ENCODE measurements around the gene CRACR2B. TPM values are rescaled to one million over a fixed set of nuclear protein-coding genes. Genes with fewer than 3 reads are reported as not detected.

CRACR2B gene
- total RNA-seq, 1 donor from 2014 or later: 2.6 TPM

DNA sequence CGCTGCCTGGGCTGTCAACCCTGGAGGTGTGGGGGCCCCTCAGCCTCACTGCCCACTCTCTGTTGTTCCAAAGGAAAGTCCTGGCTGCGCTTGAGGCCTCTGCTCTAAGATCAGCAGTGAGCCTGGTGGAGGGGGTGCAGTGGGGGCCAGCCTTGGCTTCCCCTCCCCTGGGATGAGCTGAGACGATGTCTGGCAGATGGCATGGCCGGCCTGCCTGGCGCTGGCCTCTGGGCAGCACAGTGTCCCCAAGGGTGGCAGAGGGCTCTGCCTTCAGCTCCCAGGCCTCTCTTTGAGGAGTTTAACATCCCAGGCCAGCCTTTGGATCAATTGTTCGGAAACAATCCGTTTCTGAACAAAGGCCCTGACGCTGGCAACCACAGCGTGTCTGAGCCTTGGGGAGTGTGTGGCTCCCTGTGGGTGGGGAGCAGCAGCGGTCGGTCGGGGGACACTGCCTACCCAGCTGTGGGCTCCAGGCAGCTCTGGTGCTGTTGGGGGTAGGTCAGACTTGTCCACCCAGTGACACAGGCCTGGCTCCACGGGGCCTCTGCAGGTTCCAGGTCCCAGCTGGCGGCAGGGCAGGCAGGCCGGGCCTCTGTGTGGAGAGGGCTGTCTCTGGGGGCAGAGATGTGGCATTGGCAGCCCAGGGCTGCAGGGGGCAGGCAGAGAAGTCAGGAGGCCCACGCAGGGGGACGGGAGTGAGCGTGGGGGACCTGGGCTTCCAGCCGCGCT lies 27.0 kb downstream of the CRACR2B start:
- H3K79me2 ChIP-seq (ENCODE audit: insufficient read depth, low read length): peaks cover 6% of the 10 kb centered on the region
- no peak overlapping the region for H3K27ac ChIP-seq (ENCODE audit: low read depth, low read length)
- no peaks in the 10 kb centered on the region for H3K9me3 ChIP-seq (ENCODE audit: insufficient read depth, low read depth, low read length)
- no peak overlapping the region for H3K9ac ChIP-seq (ENCODE audit: low read length)
- H3K27me3 ChIP-seq (ENCODE audit: insufficient read depth, low read length): no peaks in the 10 kb centered on the region
- Mint-ChIP-seq H3K9me3 (ENCODE audit: unreplicated experiment) (no peaks in the 10 kb centered on the region), H3K4me1 (ENCODE audit: low read depth, unreplicated experiment) (peaks cover 1% of the 10 kb centered on the region), H3K27me3 (ENCODE audit: low read depth, unreplicated experiment) (no peaks in the 10 kb centered on the region), H3K4me3 (ENCODE audit: unreplicated experiment) (no peak overlapping the region), H3K27ac (ENCODE audit: unreplicated experiment) (no peak overlapping the region), H3K36me3 (ENCODE audit: low read depth, unreplicated experiment) (peaks cover 2% of the 10 kb centered on the region)
- DNase-seq (ENCODE audit: low read depth) (no peak), FAIRE-seq (no peak)
- no peak overlapping the region for H3K4me2 ChIP-seq (ENCODE audit: low read length)
- peaks cover 4% of the 10 kb centered on the region for H3K4me1 ChIP-seq (ENCODE audit: insufficient read depth, low read length)
- peaks cover 89% of the 10 kb centered on the region for H4K20me1 ChIP-seq (ENCODE audit: insufficient read depth, low read length)
- H2AFZ ChIP-seq (ENCODE audit: low read depth, low read length): no peak overlapping the region
- TF ChIP-seq, protein P1, sequence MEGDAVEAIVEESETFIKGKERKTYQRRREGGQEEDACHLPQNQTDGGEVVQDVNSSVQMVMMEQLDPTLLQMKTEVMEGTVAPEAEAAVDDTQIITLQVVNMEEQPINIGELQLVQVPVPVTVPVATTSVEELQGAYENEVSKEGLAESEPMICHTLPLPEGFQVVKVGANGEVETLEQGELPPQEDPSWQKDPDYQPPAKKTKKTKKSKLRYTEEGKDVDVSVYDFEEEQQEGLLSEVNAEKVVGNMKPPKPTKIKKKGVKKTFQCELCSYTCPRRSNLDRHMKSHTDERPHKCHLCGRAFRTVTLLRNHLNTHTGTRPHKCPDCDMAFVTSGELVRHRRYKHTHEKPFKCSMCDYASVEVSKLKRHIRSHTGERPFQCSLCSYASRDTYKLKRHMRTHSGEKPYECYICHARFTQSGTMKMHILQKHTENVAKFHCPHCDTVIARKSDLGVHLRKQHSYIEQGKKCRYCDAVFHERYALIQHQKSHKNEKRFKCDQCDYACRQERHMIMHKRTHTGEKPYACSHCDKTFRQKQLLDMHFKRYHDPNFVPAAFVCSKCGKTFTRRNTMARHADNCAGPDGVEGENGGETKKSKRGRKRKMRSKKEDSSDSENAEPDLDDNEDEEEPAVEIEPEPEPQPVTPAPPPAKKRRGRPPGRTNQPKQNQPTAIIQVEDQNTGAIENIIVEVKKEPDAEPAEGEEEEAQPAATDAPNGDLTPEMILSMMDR (IDR thresholded peaks at IDR 0.05; ENCODE audit: insufficient read depth, low read depth, low read length): no peak
- no peak for TF ChIP-seq EZH2 (IDR thresholded peaks at IDR 0.05; ENCODE audit: insufficient read depth, low read length)
- H3K4me3 ChIP-seq (ENCODE audit: insufficient read depth, low read depth, low read length): no peak overlapping the region
- H3K36me3 ChIP-seq (ENCODE audit: insufficient read depth, low read length): no peaks in the 10 kb centered on the region

DNA sequence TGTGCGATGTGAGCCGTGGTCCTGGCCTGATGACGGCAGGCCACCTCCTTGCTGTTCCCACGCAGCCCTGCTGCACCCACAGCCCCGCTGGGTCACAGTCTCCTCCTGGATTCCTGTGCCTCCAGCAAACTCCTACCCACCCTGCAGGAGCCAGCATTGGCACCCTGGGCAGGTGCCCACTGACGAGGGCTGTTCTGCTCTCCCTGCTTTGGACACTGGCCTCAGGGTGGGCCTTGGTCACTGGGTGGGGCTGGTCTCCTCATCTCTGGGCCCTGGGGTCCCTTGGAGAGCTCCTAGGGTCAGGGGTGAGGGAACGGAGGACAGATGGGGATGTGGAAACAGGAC lies 27.6 kb downstream of the CRACR2B start:
- no peak overlapping the region for H3K4me3 ChIP-seq (ENCODE audit: insufficient read depth, low read depth, low read length)
- H3K4me1 ChIP-seq (ENCODE audit: insufficient read depth, low read length): peaks cover 8% of the 10 kb centered on the region
- DNase-seq (ENCODE audit: low read depth) (no peak), FAIRE-seq (no peak)
- H3K27me3 Mint-ChIP-seq (ENCODE audit: low read depth, unreplicated experiment): no peaks in the 10 kb centered on the region
- H3K9me3 Mint-ChIP-seq (ENCODE audit: unreplicated experiment): no peaks in the 10 kb centered on the region
- no peak overlapping the region for H3K27ac ChIP-seq (ENCODE audit: low read depth, low read length)
- peaks cover 1% of the 10 kb centered on the region for H3K4me1 Mint-ChIP-seq (ENCODE audit: low read depth, unreplicated experiment)
- peaks cover 91% of the 10 kb centered on the region for H4K20me1 ChIP-seq (ENCODE audit: insufficient read depth, low read length)
- H3K27me3 ChIP-seq (ENCODE audit: insufficient read depth, low read length): no peaks in the 10 kb centered on the region
- H3K9me3 ChIP-seq (ENCODE audit: insufficient read depth, low read depth, low read length): no peaks in the 10 kb centered on the region
- no peak overlapping the region for H2AFZ ChIP-seq (ENCODE audit: low read depth, low read length)
- H3K27ac Mint-ChIP-seq (ENCODE audit: unreplicated experiment): no peak overlapping the region
- H3K9ac ChIP-seq (ENCODE audit: low read length): no peak overlapping the region
- no peak overlapping the region for H3K4me2 ChIP-seq (ENCODE audit: low read length)
- TF ChIP-seq, protein P1 (IDR thresholded peaks at IDR 0.05; ENCODE audit: insufficient read depth, low read depth, low read length): no peak
- peaks cover 6% of the 10 kb centered on the region for H3K79me2 ChIP-seq (ENCODE audit: insufficient read depth, low read length)
- peaks cover 2% of the 10 kb centered on the region for H3K36me3 Mint-ChIP-seq (ENCODE audit: low read depth, unreplicated experiment)
- no peak overlapping the region for H3K4me3 Mint-ChIP-seq (ENCODE audit: unreplicated experiment)
- no peaks in the 10 kb centered on the region for H3K36me3 ChIP-seq (ENCODE audit: insufficient read depth, low read length)

DNA sequence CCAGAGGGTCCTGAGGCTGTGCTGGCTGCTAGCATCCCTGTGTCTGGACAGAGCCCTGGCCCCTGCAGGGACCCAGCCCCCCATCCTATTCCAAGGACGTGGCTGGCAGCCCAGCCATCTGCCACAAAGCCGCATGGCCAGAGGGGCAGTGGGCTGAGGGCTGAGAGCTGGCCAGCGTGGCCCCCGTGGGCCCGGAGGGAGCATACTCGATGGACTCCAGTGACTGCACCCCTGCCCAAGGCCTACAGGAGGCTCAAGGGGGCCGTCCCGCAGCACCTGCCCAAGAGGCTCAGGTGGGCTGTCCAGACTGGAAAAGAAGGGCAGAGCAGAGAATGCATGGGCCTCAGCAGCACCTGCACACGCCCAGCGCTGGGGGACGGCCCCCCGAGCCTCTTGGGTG lies 28.1 kb downstream of the CRACR2B start:
- no peaks in the 10 kb centered on the region for H3K27me3 ChIP-seq (ENCODE audit: insufficient read depth, low read length)
- no peaks in the 10 kb centered on the region for H3K9me3 ChIP-seq (ENCODE audit: insufficient read depth, low read depth, low read length)
- Mint-ChIP-seq H3K27ac (ENCODE audit: unreplicated experiment) (no peak overlapping the region), H3K9me3 (ENCODE audit: unreplicated experiment) (no peaks in the 10 kb centered on the region), H3K36me3 (ENCODE audit: low read depth, unreplicated experiment) (peaks cover 2% of the 10 kb centered on the region), H3K4me3 (ENCODE audit: unreplicated experiment) (no peak overlapping the region), H3K4me1 (ENCODE audit: low read depth, unreplicated experiment) (peaks cover 3% of the 10 kb centered on the region), H3K27me3 (ENCODE audit: low read depth, unreplicated experiment) (no peaks in the 10 kb centered on the region)
- peaks cover 5% of the 10 kb centered on the region for H3K79me2 ChIP-seq (ENCODE audit: insufficient read depth, low read length)
- H4K20me1 ChIP-seq (ENCODE audit: insufficient read depth, low read length): peaks cover 88% of the 10 kb centered on the region
- H3K36me3 ChIP-seq (ENCODE audit: insufficient read depth, low read length): no peaks in the 10 kb centered on the region
- no peak overlapping the region for H3K4me2 ChIP-seq (ENCODE audit: low read length)
- no peak overlapping the region for H3K27ac ChIP-seq (ENCODE audit: low read depth, low read length)
- no peak overlapping the region for H3K9ac ChIP-seq (ENCODE audit: low read length)
- no peak for TF ChIP-seq EZH2 (IDR thresholded peaks at IDR 0.05; ENCODE audit: insufficient read depth, low read length)
- TF ChIP-seq, protein P1 (IDR thresholded peaks at IDR 0.05; ENCODE audit: insufficient read depth, low read depth, low read length): no peak
- peaks cover 8% of the 10 kb centered on the region for H3K4me1 ChIP-seq (ENCODE audit: insufficient read depth, low read length)
- DNase-seq (ENCODE audit: low read depth) (no peak), FAIRE-seq (no peak)
- no peak overlapping the region for H2AFZ ChIP-seq (ENCODE audit: low read depth, low read length)
- no peak overlapping the region for H3K4me3 ChIP-seq (ENCODE audit: insufficient read depth, low read depth, low read length)
